Measurements from ENCODE around the gene GPD1L. TPM values are rescaled to one million over a fixed set of nuclear protein-coding genes. Genes with fewer than 3 reads are reported as not detected.

The GPD1L gene
- total and polyA plus RNA-seq, 2 of the 13 experiments (the other 11 are each of a cell fraction or from before 2014, with no cell fraction given): 4.9 to 13.7 TPM

DNA sequence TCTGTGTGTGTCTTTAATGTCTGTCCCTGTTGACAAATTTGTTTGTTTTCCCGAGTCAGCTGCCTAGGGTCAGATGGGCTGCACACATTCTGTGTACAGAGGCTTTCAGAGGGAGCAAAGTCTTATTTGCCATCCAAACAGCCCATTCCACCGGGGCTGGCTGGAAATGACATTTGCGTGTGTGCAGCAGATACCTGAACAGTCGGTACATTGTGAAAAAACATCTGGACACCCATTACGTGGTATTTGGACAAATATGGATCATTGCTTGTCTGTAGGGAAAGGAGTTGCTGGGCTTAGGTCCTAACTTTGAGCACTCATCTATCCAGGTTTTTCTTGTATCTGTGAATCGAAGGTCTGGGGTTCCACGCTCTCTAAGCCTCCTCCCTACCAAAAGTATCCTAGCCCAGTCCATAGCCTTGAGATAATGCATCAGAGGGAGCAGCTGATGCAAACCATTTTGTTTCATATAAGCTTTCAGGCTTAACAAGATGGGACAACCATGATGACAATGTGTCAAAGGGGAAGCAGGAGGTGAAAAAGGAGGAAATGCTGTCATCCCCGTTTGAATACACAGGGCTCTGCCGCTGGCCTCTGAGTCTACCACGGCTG, 109.9 kb downstream of the GPD1L start (continued):
- peak; percentile 86 for TF ChIP-seq MEIS2 (CRISPR knock-in tag; IDR thresholded peaks at IDR 0.05)
- TF ChIP-seq, protein P1, sequence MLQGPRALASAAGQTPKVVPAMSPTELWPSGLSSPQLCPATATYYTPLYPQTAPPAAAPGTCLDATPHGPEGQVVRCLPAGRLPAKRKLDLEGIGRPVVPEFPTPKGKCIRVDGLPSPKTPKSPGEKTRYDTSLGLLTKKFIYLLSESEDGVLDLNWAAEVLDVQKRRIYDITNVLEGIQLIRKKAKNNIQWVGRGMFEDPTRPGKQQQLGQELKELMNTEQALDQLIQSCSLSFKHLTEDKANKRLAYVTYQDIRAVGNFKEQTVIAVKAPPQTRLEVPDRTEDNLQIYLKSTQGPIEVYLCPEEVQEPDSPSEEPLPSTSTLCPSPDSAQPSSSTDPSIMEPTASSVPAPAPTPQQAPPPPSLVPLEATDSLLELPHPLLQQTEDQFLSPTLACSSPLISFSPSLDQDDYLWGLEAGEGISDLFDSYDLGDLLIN (CRISPR knock-in tag; IDR thresholded peaks at IDR 0.05; ENCODE audit: borderline replicate concordance): no peak
- TF ChIP-seq NAIF1 (CRISPR knock-in tag; IDR thresholded peaks at IDR 0.05; ENCODE audit: borderline replicate concordance): no peak
- TF ChIP-seq RARA (CRISPR knock-in tag; IDR thresholded peaks at IDR 0.05): peak; percentile 93
- peak; percentile 93; the same call in 1 of the 2 replicates for TF ChIP-seq RXRA (CRISPR knock-in tag; IDR thresholded peaks at IDR 0.05)
- TF ChIP-seq, protein P2, sequence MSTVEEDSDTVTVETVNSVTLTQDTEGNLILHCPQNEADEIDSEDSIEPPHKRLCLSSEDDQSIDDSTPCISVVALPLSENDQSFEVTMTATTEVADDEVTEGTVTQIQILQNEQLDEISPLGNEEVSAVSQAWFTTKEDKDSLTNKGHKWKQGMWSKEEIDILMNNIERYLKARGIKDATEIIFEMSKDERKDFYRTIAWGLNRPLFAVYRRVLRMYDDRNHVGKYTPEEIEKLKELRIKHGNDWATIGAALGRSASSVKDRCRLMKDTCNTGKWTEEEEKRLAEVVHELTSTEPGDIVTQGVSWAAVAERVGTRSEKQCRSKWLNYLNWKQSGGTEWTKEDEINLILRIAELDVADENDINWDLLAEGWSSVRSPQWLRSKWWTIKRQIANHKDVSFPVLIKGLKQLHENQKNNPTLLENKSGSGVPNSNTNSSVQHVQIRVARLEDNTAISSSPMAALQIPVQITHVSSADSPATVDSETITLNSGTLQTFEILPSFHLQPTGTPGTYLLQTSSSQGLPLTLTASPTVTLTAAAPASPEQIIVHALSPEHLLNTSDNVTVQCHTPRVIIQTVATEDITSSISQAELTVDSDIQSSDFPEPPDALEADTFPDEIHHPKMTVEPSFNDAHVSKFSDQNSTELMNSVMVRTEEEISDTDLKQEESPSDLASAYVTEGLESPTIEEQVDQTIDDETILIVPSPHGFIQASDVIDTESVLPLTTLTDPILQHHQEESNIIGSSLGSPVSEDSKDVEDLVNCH (CRISPR knock-in tag; IDR thresholded peaks at IDR 0.05): no peak
- TF ChIP-seq, protein P3, sequence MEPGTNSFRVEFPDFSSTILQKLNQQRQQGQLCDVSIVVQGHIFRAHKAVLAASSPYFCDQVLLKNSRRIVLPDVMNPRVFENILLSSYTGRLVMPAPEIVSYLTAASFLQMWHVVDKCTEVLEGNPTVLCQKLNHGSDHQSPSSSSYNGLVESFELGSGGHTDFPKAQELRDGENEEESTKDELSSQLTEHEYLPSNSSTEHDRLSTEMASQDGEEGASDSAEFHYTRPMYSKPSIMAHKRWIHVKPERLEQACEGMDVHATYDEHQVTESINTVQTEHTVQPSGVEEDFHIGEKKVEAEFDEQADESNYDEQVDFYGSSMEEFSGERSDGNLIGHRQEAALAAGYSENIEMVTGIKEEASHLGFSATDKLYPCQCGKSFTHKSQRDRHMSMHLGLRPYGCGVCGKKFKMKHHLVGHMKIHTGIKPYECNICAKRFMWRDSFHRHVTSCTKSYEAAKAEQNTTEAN (CRISPR knock-in tag; conservative IDR thresholded peaks at IDR 0.05): no peak; the same call in 1 of the 2 replicates
- TF ChIP-seq, protein P4, sequence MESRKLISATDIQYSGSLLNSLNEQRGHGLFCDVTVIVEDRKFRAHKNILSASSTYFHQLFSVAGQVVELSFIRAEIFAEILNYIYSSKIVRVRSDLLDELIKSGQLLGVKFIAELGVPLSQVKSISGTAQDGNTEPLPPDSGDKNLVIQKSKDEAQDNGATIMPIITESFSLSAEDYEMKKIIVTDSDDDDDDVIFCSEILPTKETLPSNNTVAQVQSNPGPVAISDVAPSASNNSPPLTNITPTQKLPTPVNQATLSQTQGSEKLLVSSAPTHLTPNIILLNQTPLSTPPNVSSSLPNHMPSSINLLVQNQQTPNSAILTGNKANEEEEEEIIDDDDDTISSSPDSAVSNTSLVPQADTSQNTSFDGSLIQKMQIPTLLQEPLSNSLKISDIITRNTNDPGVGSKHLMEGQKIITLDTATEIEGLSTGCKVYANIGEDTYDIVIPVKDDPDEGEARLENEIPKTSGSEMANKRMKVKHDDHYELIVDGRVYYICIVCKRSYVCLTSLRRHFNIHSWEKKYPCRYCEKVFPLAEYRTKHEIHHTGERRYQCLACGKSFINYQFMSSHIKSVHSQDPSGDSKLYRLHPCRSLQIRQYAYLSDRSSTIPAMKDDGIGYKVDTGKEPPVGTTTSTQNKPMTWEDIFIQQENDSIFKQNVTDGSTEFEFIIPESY (CRISPR knock-in tag; IDR thresholded peaks at IDR 0.05): peak; percentile 52; the same call in 1 of the 2 replicates
- no peak for TF ChIP-seq CENPX (CRISPR knock-in tag; IDR thresholded peaks at IDR 0.05)
- no peak for TF ChIP-seq MTA3 (CRISPR knock-in tag; IDR thresholded peaks at IDR 0.05)
- no peak for TF ChIP-seq ZFP90 (CRISPR knock-in tag; IDR thresholded peaks at IDR 0.05; ENCODE audit: borderline replicate concordance)
- TF ChIP-seq PAX8 (CRISPR knock-in tag; IDR thresholded peaks at IDR 0.05; ENCODE audit: borderline replicate concordance): no peak
- peak; percentile 84; the same call in 1 of the 2 replicates for TF ChIP-seq ZNF772 (CRISPR knock-in tag; IDR thresholded peaks at IDR 0.05)
- TF ChIP-seq THAP11 (CRISPR knock-in tag; IDR thresholded peaks at IDR 0.05): peak; percentile 77
- TF ChIP-seq ZNF121 (CRISPR knock-in tag; IDR thresholded peaks at IDR 0.05): peak; percentile 55; the same call in 1 of the 2 replicates
- TF ChIP-seq ZNF766 (CRISPR knock-in tag; IDR thresholded peaks at IDR 0.05; ENCODE audit: borderline replicate concordance): no peak
- TF ChIP-seq HDAC2 (CRISPR knock-in tag; IDR thresholded peaks at IDR 0.05): peak; percentile 98
- TF ChIP-seq ZNF234 (CRISPR knock-in tag; conservative IDR thresholded peaks at IDR 0.05): no peak
- TF ChIP-seq DNMT3B (CRISPR knock-in tag; conservative IDR thresholded peaks at IDR 0.05): 0 out of 2 replicates have a peak, but pooled peaks have one; percentile 34
- TF ChIP-seq, protein P5, sequence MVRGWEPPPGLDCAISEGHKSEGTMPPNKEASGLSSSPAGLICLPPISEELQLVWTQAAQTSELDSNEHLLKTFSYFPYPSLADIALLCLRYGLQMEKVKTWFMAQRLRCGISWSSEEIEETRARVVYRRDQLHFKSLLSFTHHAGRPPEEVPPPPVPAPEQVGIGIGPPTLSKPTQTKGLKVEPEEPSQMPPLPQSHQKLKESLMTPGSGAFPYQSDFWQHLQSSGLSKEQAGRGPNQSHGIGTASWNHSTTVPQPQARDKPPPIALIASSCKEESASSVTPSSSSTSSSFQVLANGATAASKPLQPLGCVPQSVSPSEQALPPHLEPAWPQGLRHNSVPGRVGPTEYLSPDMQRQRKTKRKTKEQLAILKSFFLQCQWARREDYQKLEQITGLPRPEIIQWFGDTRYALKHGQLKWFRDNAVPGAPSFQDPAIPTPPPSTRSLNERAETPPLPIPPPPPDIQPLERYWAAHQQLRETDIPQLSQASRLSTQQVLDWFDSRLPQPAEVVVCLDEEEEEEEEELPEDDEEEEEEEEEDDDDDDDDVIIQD (CRISPR knock-in tag; IDR thresholded peaks at IDR 0.05; ENCODE audit: low read depth): peak; percentile 97
- TF ChIP-seq CHCHD3 (CRISPR knock-in tag; IDR thresholded peaks at IDR 0.05): no peak
- no peak for TF ChIP-seq PRMT3 (CRISPR knock-in tag; IDR thresholded peaks at IDR 0.05; ENCODE audit: borderline replicate concordance, low read depth)
